Peyer's patch (tissue), 4 donors: ENCODE measurements around the gene CRYGD. TPM values are rescaled to one million over a fixed set of nuclear protein-coding genes. Genes with fewer than 3 reads are reported as not detected.

Experiments used
- DNase-seq, 3 donors: peaks; one replicate each; pipeline ENCODE4 v3.0.0-alpha.2; 2017 to 2019
- H3K27ac ChIP-seq, 4 donors: fragments of 200-600 bp; sonication (generic); one replicate each; pipeline ENCODE4 v1.5.1; 2016 to 2019
- H3K27me3 ChIP-seq, 2 donors: fragments of 200-600 bp; sonication (generic); one replicate each; pipeline ENCODE4 v1.5.1; 2019
- H3K36me3 ChIP-seq, 3 donors: fragments of 200-600 bp; sonication (generic); one replicate each; pipeline ENCODE4 v1.5.1; 2016 to 2019
- H3K4me1 ChIP-seq, 4 donors: fragments of 200-600 bp; sonication (generic); one replicate each; pipeline ENCODE4 v1.5.1; 2016 to 2019
- H3K4me3 ChIP-seq, 4 donors: fragments of 200-600 bp; sonication (generic); 1 replicate in 3 of 4; 2 replicates in 1 of 4; pipeline ENCODE4 v1.5.1; 2016 to 2019; ENCODE audit warnings: mild to moderate bottlenecking in 1 of 4
- H3K9me3 ChIP-seq, 4 donors: fragments of 200-600 bp; sonication (generic); one replicate each; pipeline ENCODE4 v1.5.1; 2016 to 2019; ENCODE audit warnings: mild to moderate bottlenecking in 1 of 4
- CTCF ChIP-seq, 6 experiments: fragments of 450-650 bp in 4 of 6; fragments of 200-600 bp in 2 of 6; sonication (generic) in 1 of 6; IDR thresholded peaks; one replicate each; pipeline ENCODE4 v1.5.1; 2017 to 2019; ENCODE audit warnings: antibody characterized with exemption in 6 of 6, mild to moderate bottlenecking in 3 of 6, moderate library complexity in 1 of 6
- POLR2A ChIP-seq, 2 donors: fragments of 450-650 bp; IDR thresholded peaks; one replicate each; pipeline ENCODE4 v1.5.1; 2017; ENCODE audit warnings: antibody characterized with exemption in 2 of 2, mild to moderate bottlenecking in 2 of 2, moderate library complexity in 2 of 2
- total RNA-seq, 4 donors: library from RNA; depleted of rRNA; stranded (reverse); fragments of >200 nt; gene quantifications; one replicate each; pipeline ENCODE4 v1.1.0, GENCODE V29; 2016

CRYGD gene
- total RNA-seq, 4 donors from 2014 or later = not detected

- H3K27ac ChIP-seq = peak overlapping the region in 2 of 4 donors; percentile 37 to 81
- peak in 2 of 3 donors; percentile 62 to 79 for DNase-seq
Observed at GRCh38 chr2:208135794-208136715, 11.7 kb upstream of the CRYGD start.

GRCh38 chr2:208134928-208135586 is 10.7 kb upstream of the CRYGD start:
- DNase-seq = no peak
- Histone ChIP-seq H3K4me3 (no peak overlapping the region), H3K27ac (peak overlapping the region in 2 of 4 donors; percentile 37 to 81), H3K27me3 (no peaks in the 10 kb centered on the region), H3K4me1 (peaks cover 0 to 29% (median 1%) of the 10 kb centered on the region in 4 donors), H3K9me3 (no peaks in the 10 kb centered on the region), H3K36me3 (no peaks in the 10 kb centered on the region)
- TF ChIP-seq POLR2A (IDR thresholded peaks at IDR 0.05) (no peak), CTCF (IDR thresholded peaks at IDR 0.05) (no peak)

More at GRCh38 chr2:208135794-208136715, 11.7 kb upstream of the CRYGD start:
- Histone ChIP-seq H3K36me3 (no peaks in the 10 kb centered on the region), H3K4me1 (peaks cover 0 to 25% (median 1%) of the 10 kb centered on the region in 4 donors), H3K27me3 (no peaks in the 10 kb centered on the region), H3K4me3 (no peak overlapping the region), H3K9me3 (no peaks in the 10 kb centered on the region)
- TF ChIP-seq POLR2A (IDR thresholded peaks at IDR 0.05) = no peak
- no peak for TF ChIP-seq CTCF (IDR thresholded peaks at IDR 0.05)

GRCh38 chr2:208130712-208131110 is 6.4 kb upstream of the CRYGD start:
- H3K27me3 ChIP-seq = no peaks in the 10 kb centered on the region
- TF ChIP-seq CTCF (IDR thresholded peaks at IDR 0.05) (no peak), POLR2A (IDR thresholded peaks at IDR 0.05) (no peak)
- peaks cover 0 to 32% (median 0%) of the 10 kb centered on the region in 4 donors for H3K4me1 ChIP-seq
- no peak for DNase-seq
- H3K36me3 ChIP-seq = no peaks in the 10 kb centered on the region
- no peak overlapping the region for H3K4me3 ChIP-seq
- no peaks in the 10 kb centered on the region for H3K9me3 ChIP-seq
- peak overlapping the region in 3 of 4 donors; percentile 12 to 80 (median 59) for H3K27ac ChIP-seq

- peak within 1 kb of the TSS in 1 of 4 donors; percentile 3 for H3K4me3 ChIP-seq
- H3K27ac ChIP-seq = peak within 1 kb of the TSS in 3 of 4 donors; percentile 12 to 80 (median 59)
- peak in 2 of 3 donors; percentile 63 to 83 for DNase-seq
- TF ChIP-seq CTCF (IDR thresholded peaks at IDR 0.05) (no peak), POLR2A (IDR thresholded peaks at IDR 0.05) (no peak)
- H3K9me3 ChIP-seq = no peaks in the 10 kb centered on the region
- no peaks in the 10 kb centered on the region for H3K36me3 ChIP-seq
- peaks cover 0 to 29% (median 0%) of the 10 kb centered on the region in 4 donors for H3K4me1 ChIP-seq
- no peaks in the 10 kb centered on the region for H3K27me3 ChIP-seq
Observed at GRCh38 chr2:208129744-208130711, 5.7 kb upstream of the CRYGD start, which contains the start of gene CRYGC. TSS of gene CRYGC (minus strand) at chr2:208129828. CDS start at chr2:208129792, 36 bp downstream.

DNA sequence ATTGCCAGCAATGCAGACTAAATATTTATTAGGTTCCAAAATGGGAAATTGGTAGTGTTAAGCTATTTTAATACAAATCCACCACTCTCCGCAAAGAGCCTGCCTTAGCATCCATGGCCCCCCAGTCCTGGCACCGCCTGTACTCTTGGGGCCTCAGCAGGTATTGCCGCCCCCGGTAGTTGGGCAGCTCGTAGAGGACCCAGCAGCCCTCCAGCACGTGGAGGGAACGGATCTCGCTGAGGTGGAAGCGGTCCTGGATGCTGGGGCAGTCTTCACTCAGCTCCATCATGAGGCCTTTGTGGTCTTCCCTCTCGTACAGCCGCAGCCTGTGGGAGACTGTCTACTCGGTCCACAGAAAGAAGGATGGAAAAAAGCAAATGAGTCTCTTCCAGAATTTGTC is 3.8 kb upstream of the CRYGD start:
- Histone ChIP-seq H3K9me3 (no peaks in the 10 kb centered on the region), H3K4me3 (no peak overlapping the region), H3K4me1 (peaks cover 0 to 31% (median 0%) of the 10 kb centered on the region in 4 donors), H3K27me3 (no peaks in the 10 kb centered on the region), H3K27ac (no peak overlapping the region), H3K36me3 (no peaks in the 10 kb centered on the region)
- no peak for DNase-seq
- no peak for TF ChIP-seq CTCF (IDR thresholded peaks at IDR 0.05)
- TF ChIP-seq POLR2A (IDR thresholded peaks at IDR 0.05) = no peak
